HepG2 (cell line): ENCODE measurements around the gene SFI1. TPM values are rescaled to one million over a fixed set of nuclear protein-coding genes. Genes with fewer than 3 reads are reported as not detected.

ENCODE experiments used
- ATAC-seq: fragments of 200-7000 bp; cut with Tn5 transposase; 3 replicates; pipeline ENCODE4 v1.9.1; 2020; ENCODE audit warnings: mild to moderate bottlenecking, moderate library complexity
- BruUV-seq: library from RNA; stranded (reverse); fragments of 400-500 nt; replicated peaks from 2 replicates; lab custom pipeline; 2021; lab: Mats Ljungman, UMichigan
- CTCF ChIA-PET: fragments of 300-600 bp; formaldehyde crosslinking; extraction: SDS; loops from one replicate; lab custom pipeline; 2021; ENCODE audit warnings: low total read pairs, inconsistent platforms, low intra/inter-chr PET ratio; lab: Yijun Ruan, JAX
- POLR2A ChIA-PET: fragments of 350-600 bp; sonication (Branson Sonifier 250); formaldehyde crosslinking; loops from one replicate; lab custom pipeline; 2020; ENCODE audit warnings: antibody characterized with exemption, inconsistent platforms; lab: Yijun Ruan, JAX
- DNase-seq: peaks from one replicate; pipeline ENCODE4 v3.0.0-alpha.2; 2015; ENCODE audit warnings: low spot score
- FAIRE-seq: peaks from 3 replicates; lab custom pipeline; 2011; peaks lifted over from hg19 to GRCh38; lab: Jason Lieb, UNC
- H2AFZ ChIP-seq: one replicate; pipeline ENCODE4 v1.6.1; 2011; ENCODE audit warnings: low read length, inconsistent platforms
- H3K27ac ChIP-seq: fragments of 300-600 bp; 3 replicates; pipeline ENCODE4 v1.8.0; 2011; ENCODE audit warnings: mixed run types, mild to moderate bottlenecking, mixed read lengths, low read length, inconsistent platforms; ENCODE audit not compliant: insufficient read depth; ENCODE audit errors: extremely low read length
- H3K27me3 ChIP-seq, 2 experiments: fragments of 200-600 bp in 1 of 2; 2 replicates in 1 of 2; 3 replicates in 1 of 2; pipeline versions ENCODE4 v1.6.0 to v1.8.0; 2011; ENCODE audit warnings: low read length in 2 of 2, mild to moderate bottlenecking in 2 of 2, moderate library complexity in 2 of 2, inconsistent platforms in 1 of 2; ENCODE audit not compliant: insufficient read depth in 2 of 2, control insufficient read depth in 1 of 2
- H3K36me3 ChIP-seq, 2 experiments: fragments of 200-600 bp in 1 of 2; replicated peaks in 1 of 2; 2 replicates in 1 of 2; 3 replicates in 1 of 2; pipeline versions ENCODE4 v1.5.1 to v1.8.0; 2011; ENCODE audit warnings: low read length in 2 of 2, inconsistent platforms in 1 of 2; ENCODE audit not compliant: insufficient read depth in 2 of 2, control insufficient read depth in 1 of 2
- H3K4me1 ChIP-seq: 2 replicates; pipeline ENCODE4 v1.5.1; 2012; ENCODE audit warnings: low read length, inconsistent platforms; ENCODE audit not compliant: insufficient read depth
- H3K4me2 ChIP-seq: 2 replicates; pipeline ENCODE4 v1.6.0; 2011; ENCODE audit warnings: low read depth, low read length, inconsistent platforms
- H3K4me3 ChIP-seq, 3 experiments: fragments of 200-600 bp in 1 of 3; sonication (generic), shearing (Covaris generic) in 1 of 3; replicated peaks in 1 of 3; 2 replicates each; pipeline ENCODE4 v1.5.1; 2011 to 2016; ENCODE audit warnings: low read length in 3 of 3, inconsistent platforms in 2 of 3, low read depth in 2 of 3, mild to moderate bottlenecking in 2 of 3, control low read depth in 1 of 3, mixed read lengths in 1 of 3; ENCODE audit not compliant: insufficient read depth in 1 of 3
- H3K79me2 ChIP-seq: one replicate; pipeline ENCODE4 v1.6.1; 2011; ENCODE audit warnings: low read length, inconsistent platforms; ENCODE audit not compliant: insufficient read depth
- H3K9ac ChIP-seq: 2 replicates; pipeline ENCODE4 v1.6.0; 2011; ENCODE audit warnings: mild to moderate bottlenecking, low read depth, low read length, inconsistent platforms; ENCODE audit not compliant: insufficient read depth
- H3K9me3 ChIP-seq: 2 replicates; pipeline ENCODE4 v1.5.1; 2012; ENCODE audit warnings: mild to moderate bottlenecking, low read length
- H4K20me1 ChIP-seq: 2 replicates; pipeline ENCODE4 v1.6.0; 2011; ENCODE audit warnings: inconsistent platforms, mild to moderate bottlenecking, low read length, moderate library complexity; ENCODE audit not compliant: insufficient read depth
- ATF7-NPFF ChIP-seq: sonication (generic); formaldehyde crosslinking; IDR thresholded peaks from 2 replicates; pipeline ENCODE4 v1.8.1; 2023; ENCODE audit warnings: mild to moderate bottlenecking, low read depth, missing genetic modification reagents, moderate library complexity
- BCL3 ChIP-seq: sonication (generic); formaldehyde crosslinking; IDR thresholded peaks from 2 replicates; pipeline ENCODE4 v1.5.1; 2020; ENCODE audit warnings: mild to moderate bottlenecking, missing genetic modification reagents, moderate library complexity
- BCLAF1 ChIP-seq: fragments of 450-650 bp; IDR thresholded peaks from 2 replicates; pipeline ENCODE4 v1.6.1; 2017; ENCODE audit warnings: mild to moderate bottlenecking
- FIP1L1 ChIP-seq: fragments of 200-400 bp; formaldehyde crosslinking; IDR thresholded peaks from 2 replicates; pipeline ENCODE4 v1.6.1; 2018; ENCODE audit warnings: low read depth, mild to moderate bottlenecking, low read length, moderate library complexity, borderline replicate concordance; ENCODE audit not compliant: insufficient read depth
- JUND ChIP-seq: sonication (generic); formaldehyde crosslinking; IDR thresholded peaks from 2 replicates; pipeline ENCODE4 v1.8.0; 2022; ENCODE audit warnings: mild to moderate bottlenecking, missing genetic modification reagents
- NFE2L2 ChIP-seq: fragments of 150-350 bp; IDR thresholded peaks from 2 replicates; pipeline ENCODE4 v1.6.1; 2014; ENCODE audit warnings: low read length
- NFIC ChIP-seq: IDR thresholded peaks from 2 replicates; pipeline ENCODE4 v1.6.1; 2012; ENCODE audit warnings: mild to moderate bottlenecking, low read length, inconsistent platforms
- PATZ1 ChIP-seq: sonication (generic); formaldehyde crosslinking; IDR thresholded peaks from 2 replicates; pipeline ENCODE4 v1.4.0; 2020; ENCODE audit warnings: missing genetic modification reagents
- RBFOX2 ChIP-seq: fragments of 200-400 bp; formaldehyde crosslinking; IDR thresholded peaks from 2 replicates; pipeline ENCODE4 v1.6.1; 2017; ENCODE audit warnings: low read depth, mild to moderate bottlenecking, low read length
- SCMH1 ChIP-seq: sonication (generic); formaldehyde crosslinking; IDR thresholded peaks from 2 replicates; pipeline ENCODE4 v1.9.0; 2021; ENCODE audit warnings: missing genetic modification reagents, mild to moderate bottlenecking, borderline replicate concordance
- SMYD3 ChIP-seq: sonication (generic); formaldehyde crosslinking; IDR thresholded peaks from 2 replicates; pipeline ENCODE4 v1.8.1; 2023; ENCODE audit warnings: mild to moderate bottlenecking, missing genetic modification reagents
- ZC3H4 ChIP-seq: sonication (generic); formaldehyde crosslinking; IDR thresholded peaks from 2 replicates; pipeline ENCODE4 v1.4.0; 2020; ENCODE audit warnings: missing genetic modification reagents, borderline replicate concordance
- ZFAT ChIP-seq: sonication (generic); formaldehyde crosslinking; conservative IDR thresholded peaks from 2 replicates; pipeline ENCODE4 v1.8.1; 2023; ENCODE audit warnings: missing genetic modification reagents, inconsistent platforms
- ZNF333 ChIP-seq: sonication (generic); formaldehyde crosslinking; IDR thresholded peaks from 2 replicates; pipeline ENCODE4 v1.4.0; 2020; ENCODE audit warnings: mild to moderate bottlenecking, missing genetic modification reagents, borderline replicate concordance
- WGBS: methylation state at CpG from one replicate; pipeline ENCODE4 v1.1.6; 2017; ENCODE audit warnings: low lambda C conversion rate; 5-methylcytosine and 5-hydroxymethylcytosine counted together
- in situ Hi-C: cut with HindIII; loops from 2 replicates; pipeline ENCODE4 v1.10.0; 2017; ENCODE audit warnings: low pct_unique_long_range_greater_than_20kb; ENCODE audit not compliant: extremely low pct_ligation_motif_present
- intact Hi-C: fragments of 100-400 bp; cut with micrococcal nuclease; formaldehyde crosslinking; loops from one replicate; pipeline ENCODE4 v1.10.0; 2022; ENCODE audit not compliant: unreplicated experiment
- polyA plus RNA-seq, 8 experiments: library from polyadenylated mRNA; depleted of rRNA in 3 of 8; stranded (reverse) in 7 of 8; unstranded in 1 of 8; fragments of >200 nt; fragmentation: Illumina TruSeq in 4 of 8; extraction: Trizol in 4 of 8; gene quantifications; 2 replicates each; pipeline versions ENCODE4 v1.2.1 to v1.2.3, GENCODE V29; 2011 to 2016; ENCODE audit warnings: low read depth in 4 of 8, missing spikeins in 1 of 8, mixed read lengths in 1 of 8; ENCODE audit not compliant: insufficient read depth in 1 of 8
- total RNA-seq, 5 experiments: library from RNA; depleted of rRNA; stranded (reverse); fragments of >200 nt; fragmentation: Illumina TruSeq; extraction: Trizol; gene quantifications; 2 replicates each; pipeline ENCODE4 v1.2.3, GENCODE V29; 2016; ENCODE audit warnings: low read depth in 1 of 5
- TF ChIP-seq, protein P1 (sequence below), 2 experiments: sonication (generic) in 1 of 2; formaldehyde crosslinking in 1 of 2; IDR thresholded peaks; 2 replicates each; pipeline versions ENCODE4 v1.5.1 to v1.6.1; 2011 to 2020; ENCODE audit warnings: borderline replicate concordance in 1 of 2, low read depth in 1 of 2, low read length in 1 of 2, mild to moderate bottlenecking in 1 of 2, missing genetic modification reagents in 1 of 2, moderate library complexity in 1 of 2

Gene SFI1
- total and polyA plus RNA-seq, 2 of the 13 experiments (the other 11 are each of a cell fraction or from before 2014, with no cell fraction given): 20.5 to 40.1 TPM

GRCh38 chr22:31653944-31654343 is 157.6 kb downstream of the SFI1 start (continued):
- TF ChIP-seq BCL3: no peak
- TF ChIP-seq SMYD3 (CRISPR knock-in tag): no peak
- TF ChIP-seq SCMH1: no peak

- H3K4me1 ChIP-seq: peaks cover 37% of the 10 kb centered on the region
- ChIA-PET POLR2A (interaction anchor here (0.7 kb wide), 1 partner anchor 207 kb away, joined by 5 read pairs; no protein-coding TSS in a partner anchor), CTCF (no interaction called here)
- ATAC-seq (no peak), FAIRE-seq (no peak), DNase-seq (no peak)
- H4K20me1 ChIP-seq: peaks cover 26% of the 10 kb centered on the region
- BruUV-seq: no TSS peak
- WGBS: 98% methylated on average over 5 of the region's 5 CpGs
- H2AFZ ChIP-seq: no peak overlapping the region
- H3K27ac ChIP-seq: no peak overlapping the region
- H3K9me3 ChIP-seq: no peaks in the 10 kb centered on the region
- H3K27me3 ChIP-seq: no peaks in the 10 kb centered on the region
- H3K4me2 ChIP-seq: no peak overlapping the region
- H3K9ac ChIP-seq: no peak overlapping the region
- peaks cover 83% of the 10 kb centered on the region for H3K79me2 ChIP-seq
- intact Hi-C loops (no loop called here), in situ Hi-C loops (loop anchor here (25.0 kb wide), 1 partner anchor 433 kb away; no protein-coding TSS in a partner anchor)
- peaks cover 2 to 8% of the 10 kb centered on the region in 2 experiments; a peak in 4 of 5 replicates for H3K36me3 ChIP-seq
- H3K4me3 ChIP-seq: no peak overlapping the region
- TF ChIP-seq SCMH1: no peak
- TF ChIP-seq BCLAF1: no peak
- TF ChIP-seq ZNF333: no peak
- TF ChIP-seq, protein P1, sequence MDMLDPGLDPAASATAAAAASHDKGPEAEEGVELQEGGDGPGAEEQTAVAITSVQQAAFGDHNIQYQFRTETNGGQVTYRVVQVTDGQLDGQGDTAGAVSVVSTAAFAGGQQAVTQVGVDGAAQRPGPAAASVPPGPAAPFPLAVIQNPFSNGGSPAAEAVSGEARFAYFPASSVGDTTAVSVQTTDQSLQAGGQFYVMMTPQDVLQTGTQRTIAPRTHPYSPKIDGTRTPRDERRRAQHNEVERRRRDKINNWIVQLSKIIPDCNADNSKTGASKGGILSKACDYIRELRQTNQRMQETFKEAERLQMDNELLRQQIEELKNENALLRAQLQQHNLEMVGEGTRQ (IDR thresholded peaks at IDR 0.05; ENCODE audit: low read depth, low read length): no peak
- TF ChIP-seq, protein P1 (CRISPR knock-in tag; IDR thresholded peaks at IDR 0.05; ENCODE audit: borderline replicate concordance): no peak
- no peak for TF ChIP-seq ATF7-NPFF (CRISPR knock-in tag)
- TF ChIP-seq JUND: no peak
- TF ChIP-seq NFE2L2: no peak
- no peak for TF ChIP-seq FIP1L1
- TF ChIP-seq ZC3H4: no peak
- no peak for TF ChIP-seq RBFOX2
- no peak for TF ChIP-seq ZFAT
- no peak for TF ChIP-seq PATZ1 (CRISPR knock-in tag)
- TF ChIP-seq NFIC: no peak
These were observed 158.1 kb downstream of the SFI1 start for GRCh38 chr22:31654408-31654807.
